Fibroblast of skin of abdomen (primary cell): ENCODE data around the gene FOXJ2.
"Not testable (repeated sequence)": the region's sequence is repeated elsewhere in the genome, so short reads cannot be mapped to it uniquely, and the experiment has no call there.

Experiments used
- DNase-seq: peaks from one replicate; pipeline ENCODE4 v3.0.0-alpha.2; 2013

FOXJ2 gene

GRCh38 chr12:8030189-8030588 is 2.3 kb upstream of the FOXJ2 start:
- no peak for DNase-seq

GRCh38 chr12:8031017-8031416 is 1.5 kb upstream of the FOXJ2 start:
- not testable (repeated sequence) for DNase-seq

GRCh38 chr12:8031872-8032241 is 659 bp upstream of the FOXJ2 start:
- no peak for DNase-seq

GRCh38 chr12:8033153-8034044 is 883 bp downstream of the FOXJ2 start:
- DNase-seq, result peak; percentile 48

- no peak for DNase-seq
Observed at GRCh38 chr12:8034802-8035201, 2.3 kb downstream of the FOXJ2 start.

- no peak for DNase-seq
Observed at GRCh38 chr12:8035440-8036010, 3.0 kb downstream of the FOXJ2 start.

GRCh38 chr12:8036346-8036745 is 3.8 kb downstream of the FOXJ2 start:
- DNase-seq, result no peak

- no peak for DNase-seq
Observed at GRCh38 chr12:8037046-8037663, 4.6 kb downstream of the FOXJ2 start.

GRCh38 chr12:8037947-8038346 is 5.4 kb downstream of the FOXJ2 start:
- no peak for DNase-seq

GRCh38 chr12:8038659-8039114 is 6.2 kb downstream of the FOXJ2 start:
- DNase-seq, result peak; percentile 28

GRCh38 chr12:8040791-8041190 is 8.3 kb downstream of the FOXJ2 start:
- DNase-seq, result no peak

- DNase-seq, result peak; percentile 68
Observed at GRCh38 chr12:8045952-8046944, 13.7 kb downstream of the FOXJ2 start.

- no peak for DNase-seq
Observed at GRCh38 chr12:8047842-8048241, 15.3 kb downstream of the FOXJ2 start.

- DNase-seq, result no peak
Observed at GRCh38 chr12:8048906-8049305, 16.4 kb downstream of the FOXJ2 start.

GRCh38 chr12:8050600-8051250 is 18.2 kb downstream of the FOXJ2 start:
- DNase-seq, result no peak

GRCh38 chr12:8052679-8053078 is 20.2 kb downstream of the FOXJ2 start:
- no peak for DNase-seq

GRCh38 chr12:8054816-8055215 is 22.3 kb downstream of the FOXJ2 start:
- no peak for DNase-seq

GRCh38 chr12:8057306-8057705 is 24.8 kb downstream of the FOXJ2 start:
- DNase-seq, result no peak

GRCh38 chr12:8057839-8058238 is 25.3 kb downstream of the FOXJ2 start:
- peak; percentile 48 for DNase-seq

- no peak for DNase-seq
Observed at GRCh38 chr12:8058506-8058905, 26.0 kb downstream of the FOXJ2 start.

- DNase-seq, result no peak
Observed at GRCh38 chr12:8064131-8064530, 31.6 kb downstream of the FOXJ2 start.
